ENCODE data around the gene TMEM87B.

Gene TMEM87B

GRCh38 chr2:112118148-112118547, 63.1 kb downstream of the TMEM87B start:
- Histone ChIP-seq H3K56ac (ENCODE audit: low read length) (no peak overlapping the region), H3K4me1 (ENCODE audit: control insufficient read depth, low read depth, low read length) (no peaks in the 10 kb centered on the region), H2BK5ac (ENCODE audit: low read length) (no peak overlapping the region), H4K8ac (ENCODE audit: low read depth, low read length) (no peak overlapping the region), H3K79me1 (ENCODE audit: low read length) (no peaks in the 10 kb centered on the region), H3K23ac (ENCODE audit: low read length) (no peak overlapping the region), H2AK5ac (ENCODE audit: low read length) (no peak overlapping the region), H3K4me2 (ENCODE audit: low read length) (no peak overlapping the region), H3K27ac (ENCODE audit: low read depth, low read length) (no peak overlapping the region), H3K4ac (ENCODE audit: low read depth, low read length) (no peak overlapping the region), H4K5ac (ENCODE audit: low read length) (no peak overlapping the region), H3K36me3 (ENCODE audit: control insufficient read depth, insufficient read depth, low read length) (no peaks in the 10 kb centered on the region), H3K9ac (ENCODE audit: low read length) (no peak overlapping the region), H3K4me3 (ENCODE audit: low read length) (no peak overlapping the region), H3K79me2 (ENCODE audit: control insufficient read depth, insufficient read depth, low read length) (no peaks in the 10 kb centered on the region), H2BK120ac (ENCODE audit: low read depth, low read length) (no peak overlapping the region), H3K18ac (ENCODE audit: low read length) (no peak overlapping the region), H3K27me3 (ENCODE audit: insufficient read depth, low read length, poor library complexity) (no peaks in the 10 kb centered on the region), H2BK15ac (replicated peaks; ENCODE audit: low read depth) (no peak overlapping the region)
- DNase-seq: peak; percentile 33
- no CpG with 5 or more reads among the region's 4 CpGs for WGBS (ENCODE audit: extremely low coverage, insufficient coverage, low lambda C conversion rate)

DNA sequence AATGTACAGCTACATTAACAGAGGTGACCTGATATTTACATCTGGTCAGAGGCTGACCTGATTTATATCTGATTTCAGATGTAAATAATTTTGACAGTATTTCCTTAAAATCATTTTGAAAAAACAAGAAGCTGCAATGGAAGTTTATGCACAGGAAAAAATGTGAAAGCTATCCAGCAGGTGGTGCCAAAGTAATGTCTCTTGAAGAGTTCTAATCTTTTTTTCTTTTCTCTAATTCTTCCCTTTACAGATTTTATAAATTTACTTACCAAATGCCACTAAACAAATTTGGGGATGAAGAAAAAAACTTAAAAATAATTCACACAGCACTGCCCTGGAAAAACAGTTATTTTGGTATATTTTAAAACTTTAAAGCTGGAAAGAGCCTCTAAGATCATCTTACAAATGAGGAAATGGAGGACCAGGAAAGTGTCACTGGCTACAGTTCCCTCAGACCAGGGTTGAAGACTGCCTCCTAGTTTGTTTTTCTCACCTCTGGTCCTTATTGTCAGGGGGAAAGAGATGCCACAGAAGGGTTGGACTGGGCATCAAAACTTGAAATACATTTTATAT, 66.7 kb downstream of the TMEM87B start:
- no peak overlapping the region for H3K18ac ChIP-seq (ENCODE audit: low read length)
- peak; percentile 42 for DNase-seq
- no peak overlapping the region for H3K23ac ChIP-seq (ENCODE audit: low read length)
- no peaks in the 10 kb centered on the region for H3K4me1 ChIP-seq (ENCODE audit: control insufficient read depth, low read depth, low read length)
- no peaks in the 10 kb centered on the region for H3K27me3 ChIP-seq (ENCODE audit: insufficient read depth, low read length, poor library complexity)
- no peak overlapping the region for H3K56ac ChIP-seq (ENCODE audit: low read length)
- no peak overlapping the region for H3K4me2 ChIP-seq (ENCODE audit: low read length)
- H3K27ac ChIP-seq (ENCODE audit: low read depth, low read length): no peak overlapping the region
- H2AK5ac ChIP-seq (ENCODE audit: low read length): no peak overlapping the region
- H4K5ac ChIP-seq (ENCODE audit: low read length): no peak overlapping the region
- H3K36me3 ChIP-seq (ENCODE audit: control insufficient read depth, insufficient read depth, low read length): no peaks in the 10 kb centered on the region
- H3K4me3 ChIP-seq (ENCODE audit: low read length): no peak overlapping the region
- H3K79me1 ChIP-seq (ENCODE audit: low read length): no peaks in the 10 kb centered on the region
- H2BK5ac ChIP-seq (ENCODE audit: low read length): no peak overlapping the region
- no peak overlapping the region for H4K8ac ChIP-seq (ENCODE audit: low read depth, low read length)
- no peak overlapping the region for H2BK120ac ChIP-seq (ENCODE audit: low read depth, low read length)
- no peak overlapping the region for H3K4ac ChIP-seq (ENCODE audit: low read depth, low read length)
- no peaks in the 10 kb centered on the region for H3K79me2 ChIP-seq (ENCODE audit: control insufficient read depth, insufficient read depth, low read length)
- no peak overlapping the region for H2BK15ac ChIP-seq (replicated peaks; ENCODE audit: low read depth)
- H3K9ac ChIP-seq (ENCODE audit: low read length): no peak overlapping the region

GRCh38 chr2:112129060-112129459, 74.0 kb downstream of the TMEM87B start:
- DNase-seq: no peak

GRCh38 chr2:112133344-112133743, 78.3 kb downstream of the TMEM87B start:
- H3K27ac ChIP-seq (ENCODE audit: low read depth, low read length): no peak overlapping the region
- no peaks in the 10 kb centered on the region for H3K36me3 ChIP-seq (ENCODE audit: control insufficient read depth, insufficient read depth, low read length)
- no peak overlapping the region for H2BK120ac ChIP-seq (ENCODE audit: low read depth, low read length)
- H2AK5ac ChIP-seq (ENCODE audit: low read length): no peak overlapping the region
- H2BK15ac ChIP-seq (replicated peaks; ENCODE audit: low read depth): no peak overlapping the region
- H4K8ac ChIP-seq (ENCODE audit: low read depth, low read length): no peak overlapping the region
- peaks cover 3% of the 10 kb centered on the region for H3K4me1 ChIP-seq (ENCODE audit: control insufficient read depth, low read depth, low read length)
- H3K27me3 ChIP-seq (ENCODE audit: insufficient read depth, low read length, poor library complexity): peaks cover 6% of the 10 kb centered on the region
- no peak overlapping the region for H3K23ac ChIP-seq (ENCODE audit: low read length)
- no peak overlapping the region for H3K4me3 ChIP-seq (ENCODE audit: low read length)
- no peak overlapping the region for H3K56ac ChIP-seq (ENCODE audit: low read length)
- no peaks in the 10 kb centered on the region for H3K79me1 ChIP-seq (ENCODE audit: low read length)
- H4K5ac ChIP-seq (ENCODE audit: low read length): no peak overlapping the region
- no peak overlapping the region for H3K4me2 ChIP-seq (ENCODE audit: low read length)
- DNase-seq: no peak
- no peak overlapping the region for H3K18ac ChIP-seq (ENCODE audit: low read length)
- no peak overlapping the region for H3K4ac ChIP-seq (ENCODE audit: low read depth, low read length)
- no peak overlapping the region for H3K9ac ChIP-seq (ENCODE audit: low read length)
- no peak overlapping the region for H2BK5ac ChIP-seq (ENCODE audit: low read length)
- H3K79me2 ChIP-seq (ENCODE audit: control insufficient read depth, insufficient read depth, low read length): no peaks in the 10 kb centered on the region

More at GRCh38 chr2:112129060-112129459, 74.0 kb downstream of the TMEM87B start:
- Histone ChIP-seq H3K79me2 (ENCODE audit: control insufficient read depth, insufficient read depth, low read length) (no peaks in the 10 kb centered on the region), H2BK5ac (ENCODE audit: low read length) (no peak overlapping the region), H2AK5ac (ENCODE audit: low read length) (no peak overlapping the region), H3K27me3 (ENCODE audit: insufficient read depth, low read length, poor library complexity) (no peaks in the 10 kb centered on the region), H3K4me1 (ENCODE audit: control insufficient read depth, low read depth, low read length) (no peaks in the 10 kb centered on the region), H4K8ac (ENCODE audit: low read depth, low read length) (no peak overlapping the region), H3K56ac (ENCODE audit: low read length) (no peak overlapping the region), H3K9ac (ENCODE audit: low read length) (no peak overlapping the region), H2BK15ac (replicated peaks; ENCODE audit: low read depth) (no peak overlapping the region), H4K5ac (ENCODE audit: low read length) (no peak overlapping the region), H3K23ac (ENCODE audit: low read length) (no peak overlapping the region), H3K36me3 (ENCODE audit: control insufficient read depth, insufficient read depth, low read length) (no peaks in the 10 kb centered on the region), H3K79me1 (ENCODE audit: low read length) (no peaks in the 10 kb centered on the region), H2BK120ac (ENCODE audit: low read depth, low read length) (no peak overlapping the region), H3K4me2 (ENCODE audit: low read length) (no peak overlapping the region), H3K18ac (ENCODE audit: low read length) (no peak overlapping the region), H3K4me3 (ENCODE audit: low read length) (no peak overlapping the region), H3K4ac (ENCODE audit: low read depth, low read length) (no peak overlapping the region), H3K27ac (ENCODE audit: low read depth, low read length) (no peak overlapping the region)
- no CpG with 5 or more reads among the region's 1 CpG for WGBS (ENCODE audit: extremely low coverage, insufficient coverage, low lambda C conversion rate)

GRCh38 chr2:112134120-112134519, 79.1 kb downstream of the TMEM87B start:
- Histone ChIP-seq H3K36me3 (ENCODE audit: control insufficient read depth, insufficient read depth, low read length) (no peaks in the 10 kb centered on the region), H4K5ac (ENCODE audit: low read length) (no peak overlapping the region), H3K79me2 (ENCODE audit: control insufficient read depth, insufficient read depth, low read length) (no peaks in the 10 kb centered on the region), H3K23ac (ENCODE audit: low read length) (no peak overlapping the region), H2BK120ac (ENCODE audit: low read depth, low read length) (no peak overlapping the region), H3K27me3 (ENCODE audit: insufficient read depth, low read length, poor library complexity) (peaks cover 6% of the 10 kb centered on the region), H4K8ac (ENCODE audit: low read depth, low read length) (no peak overlapping the region), H3K9ac (ENCODE audit: low read length) (no peak overlapping the region), H3K27ac (ENCODE audit: low read depth, low read length) (no peak overlapping the region), H3K18ac (ENCODE audit: low read length) (no peak overlapping the region), H2AK5ac (ENCODE audit: low read length) (no peak overlapping the region), H3K79me1 (ENCODE audit: low read length) (no peaks in the 10 kb centered on the region), H3K4me2 (ENCODE audit: low read length) (no peak overlapping the region), H2BK15ac (replicated peaks; ENCODE audit: low read depth) (no peak overlapping the region), H3K4ac (ENCODE audit: low read depth, low read length) (no peak overlapping the region), H3K4me1 (ENCODE audit: control insufficient read depth, low read depth, low read length) (peaks cover 3% of the 10 kb centered on the region), H3K56ac (ENCODE audit: low read length) (no peak overlapping the region), H2BK5ac (ENCODE audit: low read length) (no peak overlapping the region), H3K4me3 (ENCODE audit: low read length) (no peak overlapping the region)
- no CpG with 5 or more reads among the region's 4 CpGs for WGBS (ENCODE audit: extremely low coverage, insufficient coverage, low lambda C conversion rate)
- no peak for DNase-seq

- Histone ChIP-seq H3K27me3 (ENCODE audit: insufficient read depth, low read length, poor library complexity) (peaks cover 16% of the 10 kb centered on the region), H2BK15ac (replicated peaks; ENCODE audit: low read depth) (no peak overlapping the region), H3K4ac (ENCODE audit: low read depth, low read length) (no peak overlapping the region), H3K4me1 (ENCODE audit: control insufficient read depth, low read depth, low read length) (peaks cover 3% of the 10 kb centered on the region), H3K9ac (ENCODE audit: low read length) (no peak overlapping the region), H3K27ac (ENCODE audit: low read depth, low read length) (no peak overlapping the region), H4K5ac (ENCODE audit: low read length) (no peak overlapping the region), H3K79me1 (ENCODE audit: low read length) (no peaks in the 10 kb centered on the region), H3K56ac (ENCODE audit: low read length) (no peak overlapping the region), H3K23ac (ENCODE audit: low read length) (no peak overlapping the region), H3K4me3 (ENCODE audit: low read length) (no peak overlapping the region), H3K36me3 (ENCODE audit: control insufficient read depth, insufficient read depth, low read length) (no peaks in the 10 kb centered on the region), H2BK120ac (ENCODE audit: low read depth, low read length) (no peak overlapping the region), H2BK5ac (ENCODE audit: low read length) (no peak overlapping the region), H3K18ac (ENCODE audit: low read length) (no peak overlapping the region), H3K4me2 (ENCODE audit: low read length) (no peak overlapping the region), H3K79me2 (ENCODE audit: control insufficient read depth, insufficient read depth, low read length) (no peaks in the 10 kb centered on the region), H4K8ac (ENCODE audit: low read depth, low read length) (no peak overlapping the region), H2AK5ac (ENCODE audit: low read length) (no peak overlapping the region)
- DNase-seq: no peak
- no CpG with 5 or more reads among the region's 5 CpGs for WGBS (ENCODE audit: extremely low coverage, insufficient coverage, low lambda C conversion rate)
Observed at GRCh38 chr2:112136096-112136495, 81.0 kb downstream of the TMEM87B start.

All from mesendoderm (in vitro differentiated cells).